ENCODE measurements around the gene CYP46A1.

- TF ChIP-seq REST (IDR thresholded peaks at IDR 0.05; ENCODE audit: low read depth): no peak
- TF ChIP-seq CREB1 (IDR thresholded peaks at IDR 0.05; ENCODE audit: low read depth): no peak
- no peak for TF ChIP-seq EP300 (IDR thresholded peaks at IDR 0.05; ENCODE audit: borderline replicate concordance)
- TF ChIP-seq NFIC (IDR thresholded peaks at IDR 0.05): no peak
- TF ChIP-seq MAX (IDR thresholded peaks at IDR 0.05): no peak
- TF ChIP-seq CEBPB (IDR thresholded peaks at IDR 0.05): no peak
- TF ChIP-seq RAD21 (IDR thresholded peaks at IDR 0.05; ENCODE audit: low read depth): no peak
- TF ChIP-seq YY1 (IDR thresholded peaks at IDR 0.05; ENCODE audit: low read depth): no peak
- TF ChIP-seq USF1 (IDR thresholded peaks at IDR 0.05): no peak
- TF ChIP-seq FOXM1 (IDR thresholded peaks at IDR 0.05; ENCODE audit: borderline replicate concordance, low read depth): no peak
- no peak for TF ChIP-seq TAF1 (IDR thresholded peaks at IDR 0.05; ENCODE audit: low read depth)
- TF ChIP-seq EGR1 (IDR thresholded peaks at IDR 0.05): no peak
- TF ChIP-seq TCF12 (IDR thresholded peaks at IDR 0.05; ENCODE audit: low read depth): no peak
- TF ChIP-seq TEAD4 (IDR thresholded peaks at IDR 0.05): no peak
Observed at GRCh38 chr14:99662846-99663245, 21.3 kb upstream of the CYP46A1 start.
